GM06990 (cell line): ENCODE measurements around the gene SHISA6.

ENCODE experiments used
- DNase-seq: peaks from one replicate; pipeline ENCODE4 v3.0.0-alpha.2; 2011; ENCODE audit not compliant: insufficient read length; ENCODE audit errors: extremely low read depth
- H3K27me3 ChIP-seq: replicated peaks from 2 replicates; pipeline ENCODE4 v1.6.0; 2011; ENCODE audit warnings: low read length; ENCODE audit not compliant: control insufficient read depth, insufficient read depth
- H3K36me3 ChIP-seq: 2 replicates; pipeline ENCODE4 v1.5.1; 2011; ENCODE audit warnings: low read length; ENCODE audit not compliant: control insufficient read depth, insufficient read depth
- H3K4me3 ChIP-seq: replicated peaks from 2 replicates; pipeline ENCODE4 v1.5.1; 2011; ENCODE audit warnings: low read depth, mild to moderate bottlenecking, control low read depth, low read length
- TF ChIP-seq, protein P1 (sequence below): IDR thresholded peaks from 2 replicates; pipeline ENCODE4 v1.5.1; 2011; ENCODE audit warnings: low read length, control low read depth, mild to moderate bottlenecking, inconsistent platforms; ENCODE audit not compliant: insufficient read depth, poor library complexity, severe bottlenecking

The SHISA6 gene

GRCh38 chr17:11608396-11608795 is 367.4 kb downstream of the SHISA6 start:
- TF ChIP-seq, protein P1, sequence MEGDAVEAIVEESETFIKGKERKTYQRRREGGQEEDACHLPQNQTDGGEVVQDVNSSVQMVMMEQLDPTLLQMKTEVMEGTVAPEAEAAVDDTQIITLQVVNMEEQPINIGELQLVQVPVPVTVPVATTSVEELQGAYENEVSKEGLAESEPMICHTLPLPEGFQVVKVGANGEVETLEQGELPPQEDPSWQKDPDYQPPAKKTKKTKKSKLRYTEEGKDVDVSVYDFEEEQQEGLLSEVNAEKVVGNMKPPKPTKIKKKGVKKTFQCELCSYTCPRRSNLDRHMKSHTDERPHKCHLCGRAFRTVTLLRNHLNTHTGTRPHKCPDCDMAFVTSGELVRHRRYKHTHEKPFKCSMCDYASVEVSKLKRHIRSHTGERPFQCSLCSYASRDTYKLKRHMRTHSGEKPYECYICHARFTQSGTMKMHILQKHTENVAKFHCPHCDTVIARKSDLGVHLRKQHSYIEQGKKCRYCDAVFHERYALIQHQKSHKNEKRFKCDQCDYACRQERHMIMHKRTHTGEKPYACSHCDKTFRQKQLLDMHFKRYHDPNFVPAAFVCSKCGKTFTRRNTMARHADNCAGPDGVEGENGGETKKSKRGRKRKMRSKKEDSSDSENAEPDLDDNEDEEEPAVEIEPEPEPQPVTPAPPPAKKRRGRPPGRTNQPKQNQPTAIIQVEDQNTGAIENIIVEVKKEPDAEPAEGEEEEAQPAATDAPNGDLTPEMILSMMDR = no peak
- Histone ChIP-seq H3K27me3 (no peaks in the 10 kb centered on the region), H3K4me3 (no peak overlapping the region), H3K36me3 (no peaks in the 10 kb centered on the region)
- DNase-seq = no peak

- Histone ChIP-seq H3K27me3 (no peaks in the 10 kb centered on the region), H3K4me3 (no peak overlapping the region), H3K36me3 (no peaks in the 10 kb centered on the region)
- TF ChIP-seq, protein P1 = no peak
- DNase-seq = no peak
Measured at GRCh38 chr17:11610999-11611566, 370.1 kb downstream of the SHISA6 start.

DNA sequence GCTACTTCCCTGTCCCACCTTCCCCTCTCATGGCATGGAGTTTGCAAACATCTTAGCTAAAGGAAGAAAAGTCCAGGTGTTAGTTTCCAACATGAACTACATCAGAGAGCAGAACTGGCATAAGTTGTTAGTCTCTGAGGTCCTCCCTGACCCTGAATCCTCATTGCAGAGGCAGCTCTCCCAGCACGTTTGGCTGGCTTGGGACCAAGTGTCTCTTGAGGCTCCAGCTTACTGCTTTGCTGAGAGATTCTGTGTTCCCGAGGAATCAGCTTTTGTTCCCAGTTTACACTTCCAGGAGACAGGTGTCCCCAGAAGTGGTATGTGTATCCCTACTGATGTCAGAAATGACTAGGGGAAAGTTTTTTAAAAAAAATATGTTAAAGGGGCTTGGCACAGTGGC is 371.9 kb downstream of the SHISA6 start:
- TF ChIP-seq, protein P1 = no peak
- no peak for DNase-seq
- Histone ChIP-seq H3K27me3 (no peaks in the 10 kb centered on the region), H3K4me3 (no peak overlapping the region), H3K36me3 (no peaks in the 10 kb centered on the region)
